Retinal pigment epithelial cell (primary cell): ENCODE data around the gene ZNF618.

Experiments used
- DNase-seq: peaks from one replicate; pipeline ENCODE4 v3.0.0-alpha.2; 2010; ENCODE audit warnings: low read depth
- H3K4me3 ChIP-seq: 2 replicates; pipeline ENCODE4 v1.5.1; 2011; ENCODE audit warnings: mild to moderate bottlenecking, low read length, control low read depth, moderate library complexity
- CTCF ChIP-seq: conservative IDR thresholded peaks from 2 replicates; pipeline ENCODE4 v1.5.1; 2011; ENCODE audit warnings: low read depth, low read length, control low read depth, inconsistent platforms

The ZNF618 gene

GRCh38 chr9:113948891-113949570 lies 72.9 kb downstream of the ZNF618 start:
- DNase-seq = no peak
- TF ChIP-seq CTCF = no peak
- no peak overlapping the region for H3K4me3 ChIP-seq

- TF ChIP-seq CTCF = no peak
- H3K4me3 ChIP-seq = no peak overlapping the region
- DNase-seq = no peak
Observed at GRCh38 chr9:113949571-113950078, 73.5 kb downstream of the ZNF618 start.

GRCh38 chr9:113950195-113951031 lies 74.3 kb downstream of the ZNF618 start:
- no peak for TF ChIP-seq CTCF

GRCh38 chr9:113951032-113951372 lies 74.9 kb downstream of the ZNF618 start:
- TF ChIP-seq CTCF = no peak
- no peak overlapping the region for H3K4me3 ChIP-seq
- DNase-seq = no peak

More at GRCh38 chr9:113950195-113951031, 74.3 kb downstream of the ZNF618 start:
- no peak for DNase-seq
- no peak overlapping the region for H3K4me3 ChIP-seq

- H3K4me3 ChIP-seq = no peak overlapping the region
- no peak for TF ChIP-seq CTCF
- DNase-seq = no peak
Observed at GRCh38 chr9:113952676-113953075, 76.6 kb downstream of the ZNF618 start.

- H3K4me3 ChIP-seq = no peak overlapping the region
- DNase-seq = no peak
- no peak for TF ChIP-seq CTCF
Observed at GRCh38 chr9:113953531-113953930, 77.4 kb downstream of the ZNF618 start.
